Rectal smooth muscle tissue (tissue), 1 donor: ENCODE measurements around the gene GIPC3.
"Not testable (repeated sequence)": the region's sequence is repeated elsewhere in the genome, so short reads cannot be mapped to it uniquely, and the experiment has no call there.

Experiments used
- H3K27ac ChIP-seq: one replicate; pipeline ENCODE4 v1.7.0; 2013; ENCODE audit warnings: low read depth, low read length, inconsistent platforms
- H3K27me3 ChIP-seq: one replicate; pipeline ENCODE4 v1.7.0; 2013; ENCODE audit warnings: low read length; ENCODE audit not compliant: control insufficient read depth, insufficient read depth
- H3K36me3 ChIP-seq: one replicate; pipeline ENCODE4 v1.7.0; 2013; ENCODE audit warnings: low read length; ENCODE audit not compliant: control insufficient read depth, insufficient read depth
- H3K4me1 ChIP-seq: one replicate; pipeline ENCODE4 v1.7.0; 2013; ENCODE audit warnings: low read length; ENCODE audit not compliant: control insufficient read depth, insufficient read depth
- H3K4me3 ChIP-seq: one replicate; pipeline ENCODE4 v1.7.0; 2013; ENCODE audit warnings: low read length
- H3K9ac ChIP-seq: one replicate; pipeline ENCODE4 v1.7.0; 2013; ENCODE audit warnings: low read length

Gene GIPC3

DNA sequence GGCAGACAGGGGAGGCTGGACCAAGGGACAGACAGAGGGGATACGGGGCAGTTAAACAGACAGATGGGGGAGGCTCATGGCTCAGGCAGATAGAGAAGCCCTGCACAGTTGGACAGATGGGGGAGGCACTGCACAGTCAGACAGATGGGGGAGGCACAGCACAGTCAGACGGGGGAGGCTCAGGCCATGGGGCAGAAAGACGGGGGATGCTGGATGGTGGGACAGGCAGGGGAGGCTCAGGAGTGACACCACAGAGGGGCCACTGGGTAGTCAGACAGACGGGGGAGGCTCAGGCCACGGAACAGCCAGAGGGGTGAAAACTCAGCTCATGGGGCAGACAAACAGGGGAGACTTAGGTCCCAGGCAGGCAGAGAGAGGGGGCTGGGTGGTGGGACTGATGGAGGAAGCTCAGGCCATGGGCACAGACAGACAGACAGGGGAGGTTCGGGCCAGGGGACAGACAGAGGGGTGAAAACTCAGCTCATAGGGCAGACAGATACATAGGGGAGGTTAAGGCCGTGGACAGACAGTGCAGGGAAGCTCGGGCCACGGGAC, 28.8 kb upstream of the GIPC3 start:
- H3K9ac ChIP-seq: peak overlapping the region; percentile 66
- no peaks in the 10 kb centered on the region for H3K27me3 ChIP-seq
- H3K4me3 ChIP-seq: peak overlapping the region; percentile 75
- H3K27ac ChIP-seq: no peak overlapping the region
- H3K4me1 ChIP-seq: peaks cover 4% of the 10 kb centered on the region
- no peaks in the 10 kb centered on the region for H3K36me3 ChIP-seq

DNA sequence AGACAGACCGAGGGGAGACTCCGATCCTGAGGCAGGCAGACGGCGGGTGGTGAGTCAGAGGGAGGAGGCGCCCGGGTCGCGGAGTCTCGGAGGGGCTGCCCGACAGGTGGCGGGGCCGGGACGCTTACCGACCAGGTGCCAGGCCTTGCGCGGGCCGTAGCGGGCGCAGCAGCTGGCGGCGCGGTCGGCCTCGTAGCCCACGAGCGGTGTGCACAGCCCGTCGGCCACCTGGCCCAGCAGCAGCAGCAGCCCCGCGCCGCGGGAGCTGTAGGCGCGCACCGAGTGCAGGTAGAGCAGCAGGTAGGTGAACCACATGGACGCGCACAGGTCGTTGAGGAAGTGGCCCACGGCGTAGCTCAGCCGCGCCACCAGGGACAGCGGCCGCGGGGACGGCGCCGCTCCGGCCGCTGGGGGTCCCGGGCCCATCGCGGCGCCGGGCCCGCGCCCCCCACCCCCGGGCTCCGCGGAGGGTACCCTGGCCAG, 28.3 kb upstream of the GIPC3 start:
- Histone ChIP-seq H3K9ac (peak overlapping the region; percentile 66), H3K27me3 (no peaks in the 10 kb centered on the region), H3K36me3 (no peaks in the 10 kb centered on the region), H3K4me3 (peak overlapping the region; percentile 75), H3K4me1 (peaks cover 4% of the 10 kb centered on the region), H3K27ac (no peak overlapping the region)

GRCh38 chr19:3557461-3558248, 27.6 kb upstream of the GIPC3 start, which contains the start of gene MFSD12:
Gene MFSD12 (minus strand): TSS chr19:3557586. CDS start chr19:3557403, 183 bp downstream.
- Histone ChIP-seq H3K27me3 (no peaks in the 10 kb centered on the region), H3K9ac (peak within 1 kb of the TSS; percentile 66), H3K36me3 (no peaks in the 10 kb centered on the region), H3K27ac (peak within 1 kb of the TSS; percentile 46), H3K4me1 (peaks cover 4% of the 10 kb centered on the region), H3K4me3 (peak within 1 kb of the TSS; percentile 77)

GRCh38 chr19:3563709-3564524, 21.4 kb upstream of the GIPC3 start:
- H3K4me3 ChIP-seq: no peak overlapping the region
- H3K27me3 ChIP-seq: no peaks in the 10 kb centered on the region
- H3K4me1 ChIP-seq: no peaks in the 10 kb centered on the region
- H3K27ac ChIP-seq: no peak overlapping the region
- H3K36me3 ChIP-seq: no peaks in the 10 kb centered on the region
- no peak overlapping the region for H3K9ac ChIP-seq

DNA sequence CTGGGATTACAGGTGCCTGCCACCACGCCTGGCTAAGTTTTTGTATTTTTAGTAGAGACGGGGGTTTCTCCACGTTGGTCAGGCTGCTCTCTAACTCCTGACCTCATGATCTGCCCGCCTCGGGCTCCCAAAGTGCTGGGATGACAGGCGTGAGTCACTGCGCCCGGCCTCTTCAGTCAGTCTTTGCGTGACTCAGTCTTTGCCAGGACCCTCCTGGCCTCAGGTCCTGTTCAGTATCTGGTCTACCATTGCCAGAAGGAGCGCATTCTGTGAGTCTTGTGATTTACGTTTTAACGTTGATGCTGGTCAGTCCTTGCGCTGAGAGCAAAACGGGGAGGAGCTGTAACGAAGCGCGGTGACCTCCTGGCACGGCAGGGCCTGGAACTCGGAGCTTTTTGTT, 20.1 kb upstream of the GIPC3 start:
- Histone ChIP-seq H3K27me3 (no peaks in the 10 kb centered on the region), H3K36me3 (no peaks in the 10 kb centered on the region), H3K9ac (no peak overlapping the region), H3K4me3 (no peak overlapping the region), H3K4me1 (no peaks in the 10 kb centered on the region), H3K27ac (no peak overlapping the region)

DNA sequence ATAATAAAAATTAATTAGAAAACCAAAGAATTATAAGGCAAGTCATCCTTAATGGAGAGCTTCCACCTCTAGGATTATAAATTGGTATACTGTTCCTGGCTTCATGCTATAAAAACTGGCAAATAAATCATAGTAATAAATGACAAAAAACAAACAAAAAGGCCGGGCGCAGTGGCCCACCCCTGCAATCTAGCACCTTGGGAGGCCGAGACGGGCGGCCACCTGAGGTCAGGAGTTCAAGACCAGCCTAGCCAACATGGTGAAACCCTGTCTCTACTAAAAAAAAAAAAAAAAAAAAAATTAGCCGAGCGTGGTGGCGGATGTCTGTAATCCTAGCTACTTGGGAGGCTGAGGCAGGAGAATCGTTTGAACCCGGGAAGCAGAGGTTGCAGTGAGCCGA, 15.2 kb upstream of the GIPC3 start:
- not testable (repeated sequence) for H3K4me3 ChIP-seq, H3K27me3 ChIP-seq, H3K4me1 ChIP-seq, H3K36me3 ChIP-seq, H3K27ac ChIP-seq, H3K9ac ChIP-seq

DNA sequence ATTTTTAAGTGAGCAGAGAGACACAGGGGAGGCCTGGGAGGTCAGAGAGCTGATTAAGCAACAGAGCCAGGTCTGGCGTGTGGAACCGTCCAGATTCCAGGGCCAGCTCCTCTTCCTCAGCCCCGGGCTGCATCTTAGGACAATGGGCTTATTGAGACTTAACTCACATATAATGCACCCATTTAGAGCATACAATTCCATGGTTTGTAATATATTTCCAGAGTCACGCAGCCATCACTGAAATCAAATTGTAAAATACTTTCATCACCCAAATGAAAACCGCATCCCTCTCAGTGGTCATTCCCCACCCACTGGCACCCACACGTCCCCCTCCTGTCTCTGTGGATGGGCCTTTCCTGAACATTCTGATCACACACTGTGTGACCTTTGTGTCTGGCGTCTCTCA, 14.7 kb upstream of the GIPC3 start:
- no peaks in the 10 kb centered on the region for H3K27me3 ChIP-seq
- H3K4me3 ChIP-seq: no peak overlapping the region
- no peak overlapping the region for H3K9ac ChIP-seq
- H3K27ac ChIP-seq: no peak overlapping the region
- H3K36me3 ChIP-seq: no peaks in the 10 kb centered on the region
- peaks cover 4% of the 10 kb centered on the region for H3K4me1 ChIP-seq

- peaks cover 13% of the 10 kb centered on the region for H3K4me1 ChIP-seq
- peak overlapping the region; percentile 24 for H3K27ac ChIP-seq
- no peaks in the 10 kb centered on the region for H3K36me3 ChIP-seq
- no peaks in the 10 kb centered on the region for H3K27me3 ChIP-seq
- peak overlapping the region; percentile 87 for H3K4me3 ChIP-seq
- peak overlapping the region; percentile 57 for H3K9ac ChIP-seq
Measured at GRCh38 chr19:3572132-3572854, 13.0 kb upstream of the GIPC3 start.

DNA sequence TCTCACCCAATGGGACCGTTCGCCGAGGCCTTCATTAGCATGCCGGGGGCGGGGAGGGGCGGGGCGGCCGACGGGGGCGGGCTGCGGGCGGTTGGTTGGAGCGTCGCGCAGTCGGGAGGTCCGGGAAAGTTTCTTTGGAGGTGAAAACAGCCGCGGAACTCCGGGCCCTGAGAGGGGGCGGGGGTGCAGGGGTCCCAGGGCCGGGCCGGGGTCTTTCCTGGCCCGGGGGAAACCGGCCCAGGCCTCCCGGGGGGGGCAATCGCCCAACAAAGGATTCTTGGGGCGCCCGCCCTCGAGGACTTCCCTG, 12.5 kb upstream of the GIPC3 start, which contains the start of gene HMG20B:
HMG20B (plus strand) TSS at position 90 of the 307 bp plus-strand sequence. CDS start 366 bp downstream, outside the sequence.
- peaks cover 13% of the 10 kb centered on the region for H3K4me1 ChIP-seq
- no peaks in the 10 kb centered on the region for H3K27me3 ChIP-seq
- H3K9ac ChIP-seq: peak within 1 kb of the TSS; percentile 57
- H3K27ac ChIP-seq: peak within 1 kb of the TSS; percentile 66
- no peaks in the 10 kb centered on the region for H3K36me3 ChIP-seq
- H3K4me3 ChIP-seq: peak within 1 kb of the TSS; percentile 87

DNA sequence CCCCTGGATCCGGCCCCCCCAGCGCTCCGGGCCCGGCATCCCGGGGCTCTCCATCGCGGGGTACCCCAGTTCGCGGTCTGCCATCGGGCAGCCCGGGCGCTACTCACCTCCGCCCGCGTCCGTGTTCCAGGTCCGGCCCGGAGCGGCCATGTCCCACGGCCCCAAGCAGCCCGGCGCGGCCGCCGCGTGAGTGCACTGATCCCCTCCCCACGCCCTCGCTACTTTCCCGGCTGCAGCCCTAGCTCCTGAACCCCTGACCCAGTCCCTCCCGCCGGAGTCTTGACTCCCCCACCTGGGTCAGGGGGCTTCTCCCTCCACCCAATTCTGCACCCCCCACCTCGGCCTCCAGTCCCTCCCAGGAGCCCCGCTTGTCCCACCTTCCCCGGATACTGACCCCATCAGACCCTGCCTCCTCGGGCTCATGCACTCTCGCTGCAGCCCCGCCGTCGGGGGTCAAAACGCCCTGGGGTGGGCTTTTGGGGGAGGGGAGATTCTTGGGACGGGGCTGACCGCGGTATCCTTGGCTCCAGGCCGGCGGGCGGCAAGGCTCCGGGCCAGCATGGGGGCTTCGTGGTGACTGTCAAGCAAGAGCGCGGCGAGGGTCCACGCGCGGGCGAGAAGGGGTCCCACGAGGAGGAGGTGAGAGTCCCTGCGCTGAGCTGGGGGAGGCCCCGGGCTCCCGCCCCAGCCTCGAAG, 12.0 kb upstream of the GIPC3 start:
- H3K27me3 ChIP-seq: no peaks in the 10 kb centered on the region
- H3K4me3 ChIP-seq: peak overlapping the region; percentile 86
- H3K9ac ChIP-seq: no peak overlapping the region
- peaks cover 13% of the 10 kb centered on the region for H3K4me1 ChIP-seq
- H3K27ac ChIP-seq: peak overlapping the region; percentile 66
- H3K36me3 ChIP-seq: no peaks in the 10 kb centered on the region

DNA sequence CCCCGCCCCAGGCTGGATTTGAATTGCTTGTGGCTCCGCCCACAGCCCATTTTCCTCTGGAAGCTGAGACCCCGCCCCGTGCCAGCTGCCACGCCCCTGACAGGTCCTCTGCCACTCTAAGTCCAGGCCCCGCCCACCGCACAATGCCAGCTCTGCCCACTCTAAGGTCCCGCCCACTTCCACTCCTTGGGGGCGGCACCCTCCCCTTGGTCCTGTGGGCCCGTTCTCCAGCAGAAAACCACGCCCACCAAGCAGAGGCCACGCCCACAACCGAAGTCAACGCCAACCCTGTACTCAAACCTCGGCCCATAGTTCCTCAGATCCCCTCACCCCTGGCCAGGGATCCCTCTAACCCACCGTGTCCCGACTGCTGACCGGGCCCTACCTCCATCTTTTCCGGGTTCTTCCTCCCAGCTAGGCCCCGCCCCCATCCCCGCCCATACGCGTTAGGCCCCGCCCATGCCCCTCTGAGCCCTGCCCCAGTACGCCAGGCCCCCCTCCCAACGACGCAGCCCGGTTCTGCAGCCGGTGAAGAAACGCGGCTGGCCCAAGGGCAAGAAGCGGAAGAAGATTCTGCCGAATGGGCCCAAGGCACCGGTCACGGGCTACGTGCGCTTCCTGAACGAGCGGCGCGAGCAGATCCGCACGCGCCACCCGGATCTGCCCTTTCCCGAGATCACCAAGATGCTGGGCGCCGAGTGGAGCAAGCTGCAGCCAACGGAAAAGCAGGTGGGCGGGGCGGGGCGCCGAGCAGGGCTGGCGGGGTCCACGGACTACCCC, 11.2 kb upstream of the GIPC3 start:
- H3K4me1 ChIP-seq: peaks cover 13% of the 10 kb centered on the region
- H3K9ac ChIP-seq: no peak overlapping the region
- H3K4me3 ChIP-seq: peak overlapping the region; percentile 86
- H3K27me3 ChIP-seq: no peaks in the 10 kb centered on the region
- H3K36me3 ChIP-seq: no peaks in the 10 kb centered on the region
- no peak overlapping the region for H3K27ac ChIP-seq
